Measurements from ENCODE around the gene ZNF488.

The ZNF488 gene

GRCh38 chr10:47348138-47348651, 35.9 kb downstream of the ZNF488 start, which contains the start of gene RBP3:
Gene RBP3 (plus strand): TSS chr10:47348363. CDS start chr10:47348485, 122 bp downstream.
- DNase-seq = no peak

DNA sequence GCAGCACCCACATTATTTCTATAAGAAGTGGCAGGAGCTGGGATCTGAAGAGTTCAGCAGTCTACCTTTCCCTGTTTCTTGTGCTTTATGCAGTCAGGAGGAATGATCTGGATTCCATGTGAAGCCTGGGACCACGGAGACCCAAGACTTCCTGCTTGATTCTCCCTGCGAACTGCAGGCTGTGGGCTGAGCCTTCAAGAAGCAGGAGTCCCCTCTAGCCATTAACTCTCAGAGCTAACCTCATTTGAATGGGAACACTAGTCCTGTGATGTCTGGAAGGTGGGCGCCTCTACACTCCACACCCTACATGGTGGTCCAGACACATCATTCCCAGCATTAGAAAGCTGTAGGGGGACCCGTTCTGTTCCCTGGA, 36.8 kb downstream of the ZNF488 start:
- no peak for DNase-seq

GRCh38 chr10:47346581-47347302, 37.4 kb downstream of the ZNF488 start:
- no peak for DNase-seq

GRCh38 chr10:47344996-47345870, 38.9 kb downstream of the ZNF488 start:
- no peak for DNase-seq

DNA sequence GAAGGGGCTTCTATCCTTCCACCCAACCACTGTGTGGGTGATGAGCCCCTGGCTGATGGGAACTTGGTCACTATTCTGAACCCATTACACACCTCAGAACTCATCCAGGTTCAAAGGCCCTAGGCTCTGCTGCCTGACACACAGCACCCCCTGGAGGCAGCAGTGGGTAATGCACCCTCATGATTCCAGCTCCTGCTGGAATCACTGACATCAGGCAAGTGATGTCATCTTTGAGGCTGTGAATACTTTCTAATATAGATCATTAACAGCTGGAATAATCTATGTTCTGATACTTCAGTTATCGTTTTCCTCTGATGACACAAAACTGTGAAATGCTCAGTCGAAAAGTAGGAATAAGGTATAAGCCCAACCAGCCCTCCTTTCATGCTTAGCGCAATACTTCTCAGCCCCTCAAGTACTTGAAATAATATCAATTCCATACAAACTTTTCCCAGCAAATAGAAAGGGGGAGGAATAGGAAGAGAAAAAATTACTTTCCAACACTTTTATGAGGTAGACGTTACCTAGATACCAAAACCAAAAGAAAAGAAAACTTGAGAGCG, 43.4 kb downstream of the ZNF488 start:
- no peak for DNase-seq

GRCh38 chr10:47339759-47340607, 44.1 kb downstream of the ZNF488 start:
- no peak for DNase-seq

DNA sequence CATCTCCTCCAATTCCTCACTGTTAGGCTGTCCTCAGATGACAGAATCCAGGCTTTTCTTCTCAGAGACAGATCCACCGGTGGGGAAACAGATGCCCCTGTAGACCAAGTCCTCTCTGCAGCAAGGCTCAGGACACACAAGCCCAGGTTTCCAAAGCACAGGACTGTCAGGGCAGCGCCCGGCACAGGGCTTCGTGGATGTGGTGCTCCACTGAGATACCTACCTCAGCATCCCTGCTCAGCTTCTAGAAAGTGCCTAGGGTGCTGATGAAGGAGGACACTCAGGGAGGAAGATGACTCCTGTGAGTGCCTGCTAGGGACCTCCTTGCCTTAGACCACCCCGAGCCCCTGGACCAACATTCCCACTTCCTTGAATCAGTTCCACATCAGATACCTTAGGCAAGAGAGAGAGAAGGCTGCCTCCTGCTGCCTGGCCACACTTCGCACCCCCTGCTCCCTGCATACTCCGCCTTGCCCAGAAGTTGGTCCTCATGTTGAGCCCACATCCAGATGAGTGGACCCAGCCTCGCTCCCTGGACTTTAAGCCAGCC, 44.8 kb downstream of the ZNF488 start:
- DNase-seq = no peak

DNA sequence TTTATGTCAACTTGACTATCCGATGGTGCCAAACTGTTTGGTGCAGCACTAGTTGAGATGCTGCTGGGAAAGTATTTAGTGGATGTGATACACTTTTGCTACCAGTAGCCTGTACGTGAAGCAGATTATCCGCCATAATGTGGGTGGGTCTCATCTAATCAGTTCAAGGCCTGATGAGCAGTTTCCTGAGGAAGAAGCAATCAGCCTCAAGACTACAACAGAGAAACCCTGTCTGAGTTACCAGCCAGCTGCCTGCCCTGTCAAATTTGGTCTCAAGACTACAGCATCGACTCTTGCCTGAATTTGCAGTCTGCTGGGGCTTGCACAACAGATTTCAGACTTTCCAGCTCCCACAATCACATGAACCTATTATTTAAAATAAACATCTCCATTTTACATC, 46.8 kb downstream of the ZNF488 start:
- no peak for DNase-seq

DNA sequence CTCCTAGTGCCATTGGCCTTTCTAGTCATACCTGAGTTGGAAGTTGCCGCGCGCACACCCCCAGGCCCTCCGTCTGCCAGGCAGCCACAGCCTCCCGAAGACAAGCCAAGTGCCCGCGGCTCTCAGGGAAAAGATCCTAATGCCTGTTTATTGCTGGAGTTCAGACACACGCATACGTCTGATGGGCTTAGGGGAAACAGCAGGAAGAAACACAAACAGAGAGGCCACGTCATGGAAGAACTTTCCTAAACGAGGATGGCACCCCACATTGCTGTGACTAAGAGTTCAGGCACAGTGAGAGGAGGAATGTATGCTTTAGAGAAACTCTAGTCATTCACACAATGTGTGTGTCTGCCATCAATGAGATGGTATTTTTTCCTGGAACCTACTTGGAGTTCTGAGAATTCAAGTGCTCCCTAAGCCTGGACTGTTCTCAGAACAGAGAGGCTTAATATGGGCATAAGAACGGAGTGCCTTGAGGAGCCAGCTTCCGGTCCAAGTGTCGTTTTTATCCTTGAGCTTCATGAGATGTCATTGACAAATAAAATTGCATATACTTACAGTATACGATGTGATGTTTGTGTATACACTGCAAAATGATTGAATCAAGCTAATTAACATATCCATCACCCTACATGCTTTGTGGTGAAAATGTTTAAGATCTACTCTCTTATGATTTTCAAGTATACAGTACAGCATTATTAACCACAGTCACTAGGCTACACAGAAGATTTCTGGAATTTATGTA, 47.5 kb downstream of the ZNF488 start:
- DNase-seq = no peak

DNA sequence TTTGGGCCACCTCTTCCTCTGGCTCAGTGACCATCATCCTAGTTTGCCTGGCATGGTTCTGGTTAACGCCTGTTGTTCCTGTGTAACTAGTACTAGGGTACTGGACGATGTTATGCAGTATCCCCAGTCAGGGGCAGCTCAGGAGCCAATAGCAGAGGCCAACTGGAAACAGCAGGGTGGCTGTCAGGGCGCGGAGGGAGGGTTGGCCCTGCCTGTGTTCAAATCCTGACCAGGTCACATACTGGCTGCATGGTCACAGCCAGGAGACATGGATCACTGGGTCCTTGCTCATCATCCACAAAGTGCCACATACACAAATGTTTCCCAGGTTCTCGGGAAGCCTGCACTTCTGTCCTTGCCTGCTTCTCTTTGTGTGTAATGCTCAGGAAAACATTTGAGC, 48.2 kb downstream of the ZNF488 start:
- no peak for DNase-seq

- DNase-seq = no peak
Observed at GRCh38 chr10:47334466-47335295, 49.4 kb downstream of the ZNF488 start.

DNA sequence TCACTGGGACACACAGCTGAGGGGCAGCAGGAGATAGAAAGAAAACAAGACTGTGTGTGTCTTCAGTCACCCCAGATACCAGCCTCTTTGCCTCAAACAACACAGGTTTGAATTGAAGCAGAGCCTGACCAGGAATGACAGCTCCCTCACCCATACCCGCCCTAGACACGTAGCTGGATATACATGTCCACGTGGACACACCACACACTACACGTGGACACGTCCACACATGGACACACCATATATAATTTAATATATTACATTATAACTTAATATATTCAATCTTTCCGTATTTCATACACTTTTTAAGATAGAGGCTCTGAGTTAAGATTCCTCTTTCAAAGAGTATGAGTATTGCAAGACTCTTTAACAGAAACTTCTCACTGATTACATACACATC, 50.6 kb downstream of the ZNF488 start:
- no peak for DNase-seq

DNA sequence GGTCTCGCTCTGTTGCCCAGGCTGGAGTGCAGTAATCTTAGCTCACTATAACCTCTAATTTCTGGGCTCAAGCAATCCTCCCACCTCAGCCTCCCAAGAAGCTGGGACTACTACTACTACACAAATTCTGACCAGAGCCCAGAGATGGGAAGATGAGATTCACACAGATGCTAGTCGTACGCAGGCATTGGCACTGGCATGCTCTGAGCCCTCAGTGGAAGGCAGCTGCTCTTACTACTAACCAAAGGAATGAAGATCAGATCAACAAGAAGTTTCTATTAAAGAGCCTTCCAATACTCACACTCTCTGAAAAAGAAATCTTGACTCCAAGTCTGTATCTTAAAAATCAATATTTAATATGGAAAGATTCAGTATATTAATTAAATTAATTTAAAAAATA, 51.1 kb downstream of the ZNF488 start:
- no peak for DNase-seq

- no peak for DNase-seq
Observed at GRCh38 chr10:47332371-47332770, 51.7 kb downstream of the ZNF488 start.

GRCh38 chr10:47331954-47332353, 52.1 kb downstream of the ZNF488 start:
- DNase-seq = no peak

- no peak for DNase-seq
Observed at GRCh38 chr10:47331491-47331890, 52.6 kb downstream of the ZNF488 start.

GRCh38 chr10:47330804-47331203, 53.3 kb downstream of the ZNF488 start:
- DNase-seq = no peak

GRCh38 chr10:47330366-47330765, 53.7 kb downstream of the ZNF488 start:
- no peak for DNase-seq

DNA sequence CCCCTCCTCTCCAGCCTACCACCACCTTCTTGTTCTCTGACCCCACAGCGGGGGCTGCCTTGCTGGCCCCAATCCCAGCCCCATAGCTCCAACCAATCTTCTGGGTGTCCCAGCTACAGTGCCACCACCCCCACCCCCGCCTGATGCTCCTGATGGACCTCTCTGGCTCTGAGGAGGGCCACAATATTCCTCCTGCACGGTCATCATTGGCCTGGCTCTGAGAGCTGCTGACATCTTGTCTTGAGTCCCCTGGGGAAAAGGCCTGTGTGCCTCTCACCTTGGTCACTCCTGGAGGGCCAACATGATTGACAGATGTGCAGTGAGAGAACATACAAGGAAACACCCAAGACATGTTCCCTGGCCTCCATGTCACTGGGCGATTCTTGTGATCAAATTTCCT, 54.2 kb downstream of the ZNF488 start:
- DNase-seq = no peak

- no peak for DNase-seq
Observed at GRCh38 chr10:47326927-47327330, 57.2 kb downstream of the ZNF488 start.
